ENCODE data around the gene ARHGAP6.

ARHGAP6 gene

GRCh38 chrX:11665168-11666111 lies at the start of gene ARHGAP6:
ARHGAP6 (minus strand) TSS chrX:11665920; CDS start chrX:11664828, 1,092 bp downstream.
- no peak for DNase-seq

DNA sequence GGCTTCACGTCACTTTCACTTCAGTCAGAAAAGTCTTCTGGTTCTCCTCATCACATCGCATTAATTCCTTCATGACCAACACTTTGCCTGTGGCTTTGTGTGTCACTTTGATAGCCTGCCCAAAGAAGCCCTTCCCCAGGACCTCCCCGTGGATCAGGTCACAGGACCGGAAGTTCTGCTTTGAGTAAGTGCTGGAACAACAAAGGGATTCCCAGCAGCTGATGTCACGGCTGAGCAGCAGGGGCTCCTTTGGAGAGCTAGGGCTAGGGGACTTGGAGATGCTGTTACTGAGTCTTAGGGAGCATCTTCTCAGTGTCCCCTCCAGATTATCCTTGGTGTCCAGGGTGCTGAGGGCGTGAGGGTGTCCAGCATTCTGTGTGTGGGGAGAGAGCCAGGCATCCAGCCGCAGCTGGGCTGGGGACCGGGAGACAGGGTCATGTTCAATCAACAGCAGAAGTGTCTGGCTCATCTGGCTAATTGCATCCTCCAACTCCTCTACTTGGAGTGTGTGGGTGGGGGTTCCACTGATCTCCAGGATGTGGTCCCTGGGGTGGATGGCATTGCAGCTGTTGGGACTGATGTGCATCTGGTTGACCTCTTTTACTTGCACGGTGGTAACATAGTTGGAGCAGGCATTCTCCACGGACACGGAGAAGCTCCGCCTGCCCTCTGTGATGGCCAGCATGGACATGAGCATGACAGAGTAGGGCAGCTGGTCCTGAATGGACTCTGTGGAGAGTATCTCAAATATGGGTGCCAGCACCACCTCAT lies 39.2 kb upstream of the ARHGAP6 start:
- DNase-seq = no peak

DNA sequence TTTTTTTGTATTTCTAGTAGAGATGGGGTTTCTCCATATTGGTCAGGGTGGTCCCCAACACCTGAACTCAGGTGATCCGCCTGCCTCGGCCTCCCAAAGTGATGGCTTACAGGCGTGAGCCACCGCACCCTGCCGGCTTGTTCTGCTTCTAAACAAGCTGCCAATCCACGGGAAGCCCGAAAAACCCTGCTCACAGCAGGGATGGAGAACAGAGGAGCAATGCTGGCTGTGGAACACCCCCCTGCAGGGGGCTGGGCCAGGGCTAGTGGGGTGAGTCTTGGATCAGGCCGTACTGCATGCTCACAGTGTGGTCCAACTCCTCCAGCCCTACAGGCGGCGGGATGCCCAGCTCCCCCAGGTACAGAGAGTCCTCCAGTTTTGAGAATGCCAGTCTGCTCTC lies 38.1 kb upstream of the ARHGAP6 start:
- no peak for DNase-seq

- no peak for DNase-seq
Measured at GRCh38 chrX:11702965-11703631, 37.4 kb upstream of the ARHGAP6 start.

DNA sequence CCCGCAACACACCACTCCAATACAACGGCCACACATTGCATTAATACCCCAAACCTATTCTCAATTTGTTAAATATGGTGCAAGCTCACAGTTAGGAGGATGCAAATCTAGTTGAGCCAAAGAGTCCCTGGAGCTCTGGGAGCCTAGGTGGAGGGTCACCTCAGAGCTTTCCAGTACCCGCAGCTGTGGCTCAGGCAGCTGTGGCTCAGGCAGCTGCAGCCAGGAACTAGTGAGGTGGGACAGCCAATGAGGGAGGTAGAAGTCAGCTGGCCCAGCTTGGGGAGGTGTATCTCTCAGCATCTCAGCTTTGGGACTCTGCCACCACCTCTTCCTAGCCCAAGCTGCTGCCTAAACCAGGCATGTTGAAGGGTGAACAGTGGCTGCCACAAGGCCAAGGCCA lies 36.7 kb upstream of the ARHGAP6 start:
- DNase-seq = no peak

DNA sequence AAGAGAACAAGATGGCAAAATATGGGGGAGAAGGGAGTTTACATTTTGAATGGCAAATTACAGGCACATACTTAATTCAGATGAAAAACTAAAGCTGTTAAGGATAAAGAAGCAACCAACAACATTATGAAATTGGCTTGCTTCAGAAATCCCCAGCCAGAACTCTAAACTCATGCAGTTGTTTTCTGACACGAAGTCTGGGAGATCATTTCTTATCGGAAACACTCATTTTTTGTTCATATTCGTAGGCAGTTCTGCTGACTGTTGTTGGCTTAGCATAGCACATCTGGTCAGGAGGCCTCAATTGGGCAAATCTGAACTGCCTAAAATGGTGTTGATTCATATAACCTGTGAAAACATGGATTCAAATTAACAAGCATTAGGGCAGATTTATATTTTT lies 33.0 kb upstream of the ARHGAP6 start:
- no peak for DNase-seq

GRCh38 chrX:11688201-11688600 lies 22.5 kb upstream of the ARHGAP6 start:
- no peak for DNase-seq

GRCh38 chrX:11687157-11687556 lies 21.4 kb upstream of the ARHGAP6 start:
- no peak for DNase-seq

GRCh38 chrX:11683057-11683456 lies 17.3 kb upstream of the ARHGAP6 start:
- DNase-seq = no peak

DNA sequence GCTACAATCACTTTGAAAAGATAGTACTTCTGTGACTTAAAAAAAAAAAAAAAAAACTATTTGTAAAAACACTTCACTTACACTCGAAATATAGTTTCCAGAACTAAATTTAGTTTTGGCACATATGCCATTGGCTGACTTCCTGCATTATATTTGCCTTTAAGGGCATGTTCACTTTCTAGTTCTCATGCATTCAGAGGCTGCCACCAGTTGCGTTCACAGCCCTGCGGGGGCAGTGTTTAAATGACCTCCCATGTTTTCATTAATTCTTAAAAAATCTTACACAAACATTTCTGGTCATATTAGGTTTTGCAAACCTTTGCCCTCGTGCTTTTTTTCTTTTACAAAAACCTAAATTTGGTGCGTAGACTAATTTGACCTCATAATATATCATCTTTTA lies 12.4 kb upstream of the ARHGAP6 start:
- DNase-seq = no peak

DNA sequence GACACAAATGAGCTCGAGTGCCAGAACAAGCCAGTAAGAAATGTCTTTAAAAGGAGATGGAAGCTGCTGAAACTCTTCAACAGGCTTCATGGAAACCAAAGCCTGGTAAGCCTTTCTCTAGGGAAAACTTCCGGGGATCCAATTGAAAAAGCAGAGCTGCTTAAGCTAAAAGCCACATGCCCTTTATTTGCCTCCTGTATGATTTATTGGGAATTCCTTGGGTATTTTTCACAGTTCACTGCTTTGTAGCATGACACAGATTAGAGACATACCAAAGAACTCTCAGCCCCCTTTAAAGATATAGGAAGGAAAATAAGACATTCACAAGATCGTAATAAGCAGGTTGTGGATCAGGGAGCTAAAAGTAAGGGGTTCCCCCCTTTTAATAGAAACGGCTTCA lies 6.5 kb upstream of the ARHGAP6 start:
- no peak for DNase-seq

DNA sequence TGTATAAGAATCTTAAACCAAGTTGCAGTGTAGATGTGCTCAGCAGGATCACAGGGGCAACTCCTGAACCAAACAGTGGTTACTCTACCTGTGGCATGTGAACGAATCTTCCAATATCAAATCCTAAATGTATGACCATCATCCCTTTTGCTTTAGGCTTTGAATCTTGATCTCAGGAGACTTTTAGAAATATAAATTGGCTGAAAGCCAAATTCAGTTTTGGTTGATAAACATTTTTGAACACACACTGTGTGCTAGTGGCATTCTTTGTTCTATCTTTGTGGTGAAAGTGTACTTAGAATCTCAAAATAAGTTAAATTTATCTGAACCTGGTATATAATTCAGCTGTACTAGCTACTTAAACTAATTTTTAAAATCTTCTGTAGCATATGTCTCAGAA lies 4.6 kb upstream of the ARHGAP6 start:
- DNase-seq = no peak

- DNase-seq = no peak
Measured at GRCh38 chrX:11666952-11667685, 1.4 kb upstream of the ARHGAP6 start.

- no peak for DNase-seq
Measured at GRCh38 chrX:11666164-11666563, 444 bp upstream of the ARHGAP6 start.

GRCh38 chrX:11664211-11665167 lies 1.2 kb downstream of the ARHGAP6 start:
- no peak for DNase-seq

GRCh38 chrX:11663875-11664210 lies 1.9 kb downstream of the ARHGAP6 start:
- DNase-seq = no peak

DNA sequence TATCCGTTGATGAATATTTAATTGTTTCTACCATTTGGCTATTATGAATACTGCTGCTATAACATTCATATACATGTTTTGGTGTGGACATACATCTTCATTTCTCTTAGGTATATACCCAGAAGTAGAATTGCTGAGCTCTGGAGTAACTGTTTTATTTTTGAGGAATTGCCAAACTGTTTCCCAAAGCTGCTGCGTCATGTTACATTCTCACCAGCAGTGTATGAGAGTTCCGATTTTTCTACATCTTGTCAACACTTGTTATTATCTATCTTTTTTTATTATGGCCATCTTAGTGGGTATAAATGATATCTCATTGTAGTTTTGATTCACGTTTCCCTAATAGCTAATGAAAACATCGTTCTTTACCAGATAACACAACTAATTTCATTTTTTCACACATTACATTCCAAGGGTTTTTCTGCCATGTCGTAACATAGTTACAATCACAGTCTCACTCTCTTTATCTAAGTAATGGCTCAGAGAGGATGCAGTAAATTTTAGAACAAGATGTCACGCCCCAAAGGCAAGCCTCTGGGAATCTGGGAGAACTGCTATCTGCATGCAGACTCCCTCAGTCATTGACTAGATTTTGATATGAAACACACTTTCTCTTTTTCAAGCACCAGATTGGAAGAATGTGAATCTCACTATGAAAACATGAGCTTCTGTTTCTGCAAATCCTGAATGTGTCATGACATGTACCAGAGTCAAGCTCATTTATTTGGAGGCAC lies 10.3 kb downstream of the ARHGAP6 start:
- DNase-seq = no peak

DNA sequence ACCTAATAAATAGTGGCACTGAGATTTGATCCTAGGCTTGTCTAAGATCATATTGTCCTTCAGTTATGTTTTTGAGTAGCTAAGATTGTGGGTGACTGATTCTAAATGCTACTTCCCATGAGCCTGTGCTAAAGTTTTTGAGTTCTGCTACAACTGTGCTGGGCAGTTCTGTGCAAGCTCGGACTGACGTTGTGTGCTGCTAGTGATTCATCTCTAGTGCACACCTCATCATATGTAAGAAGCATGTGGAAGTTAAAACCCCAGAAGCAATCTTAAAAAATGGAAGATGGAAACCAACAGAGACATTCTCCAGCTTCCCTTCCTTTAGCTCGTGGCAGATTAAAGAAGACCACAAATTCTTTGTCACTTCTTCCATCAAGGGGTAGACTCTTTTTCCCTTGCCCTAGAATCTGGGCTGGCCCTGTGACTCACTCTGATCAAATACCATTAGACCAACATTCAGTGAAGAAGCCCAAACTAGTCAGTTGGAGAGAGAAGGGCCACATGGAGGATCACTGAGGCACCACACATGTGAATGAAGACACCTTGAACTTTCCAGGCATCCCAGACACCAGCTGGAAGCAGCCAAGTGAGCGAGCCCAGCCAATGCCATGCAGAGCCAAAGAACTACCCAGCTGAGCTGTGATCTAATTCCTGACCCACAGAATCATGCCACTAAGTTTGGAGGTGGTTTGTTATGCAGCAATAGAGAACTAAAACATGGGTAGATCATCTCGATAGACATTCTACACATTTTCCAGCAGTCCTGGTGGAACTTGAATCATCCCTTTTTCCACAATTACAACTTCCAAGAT lies 16.8 kb downstream of the ARHGAP6 start:
- DNase-seq = no peak

- DNase-seq = no peak
Measured at GRCh38 chrX:11647138-11647537, 18.6 kb downstream of the ARHGAP6 start.

Measured in activated CD4-positive, alpha-beta T cell treated with anti-CD3 and anti-CD28 coated beads, Interleukin-10, Interleukin-2, amounts not matched to agents 100 ng/mL and 50 ng/mL, durations not matched to agents 16 hours and 8 hours (primary cell).